Amniotic stem cell (primary cell): ENCODE measurements around the gene SLC17A1.

Source experiments
- DNase-seq: peaks from one replicate; lab custom pipeline; 2025; lab: John Stamatoyannopoulos, UW

SLC17A1 gene

GRCh38 chr6:25831532-25832306 lies at the start of gene SLC17A1:
Gene SLC17A1 (minus strand): TSS chr6:25832052. CDS start chr6:25830557, 1,495 bp downstream.
- no peak for DNase-seq

GRCh38 chr6:25880601-25881000 lies 48.7 kb upstream of the SLC17A1 start:
- no peak for DNase-seq

GRCh38 chr6:25878721-25879322 lies 47.0 kb upstream of the SLC17A1 start:
- DNase-seq: no peak

GRCh38 chr6:25875926-25876602 lies 44.2 kb upstream of the SLC17A1 start:
- DNase-seq: no peak

- no peak for DNase-seq
Measured at GRCh38 chr6:25875563-25875905, 43.7 kb upstream of the SLC17A1 start.

GRCh38 chr6:25874822-25875562 lies 43.1 kb upstream of the SLC17A1 start:
- no peak for DNase-seq

GRCh38 chr6:25874118-25874517 lies 42.3 kb upstream of the SLC17A1 start, which contains the start of gene SLC17A3:
Gene SLC17A3 (minus strand): TSS chr6:25874243. CDS start chr6:25868387, 5,856 bp downstream.
- DNase-seq: no peak

GRCh38 chr6:25872814-25873213 lies 41.0 kb upstream of the SLC17A1 start:
- no peak for DNase-seq

GRCh38 chr6:25869840-25870239 lies 38.0 kb upstream of the SLC17A1 start:
- DNase-seq: no peak

- DNase-seq: no peak
Measured at GRCh38 chr6:25868436-25869183, 36.8 kb upstream of the SLC17A1 start.

- DNase-seq: no peak
Measured at GRCh38 chr6:25866011-25866410, 34.2 kb upstream of the SLC17A1 start.

- no peak for DNase-seq
Measured at GRCh38 chr6:25863360-25863759, 31.5 kb upstream of the SLC17A1 start.

GRCh38 chr6:25862199-25862598 lies 30.3 kb upstream of the SLC17A1 start:
- no peak for DNase-seq

- no peak for DNase-seq
Measured at GRCh38 chr6:25852756-25853155, 20.9 kb upstream of the SLC17A1 start.

- DNase-seq: no peak
Measured at GRCh38 chr6:25851961-25852360, 20.1 kb upstream of the SLC17A1 start.

- no peak for DNase-seq
Measured at GRCh38 chr6:25844518-25844917, 12.7 kb upstream of the SLC17A1 start.

GRCh38 chr6:25842526-25842925 lies 10.7 kb upstream of the SLC17A1 start:
- no peak for DNase-seq

GRCh38 chr6:25835442-25836283 lies 3.8 kb upstream of the SLC17A1 start:
- DNase-seq: no peak

GRCh38 chr6:25834950-25835349 lies 3.1 kb upstream of the SLC17A1 start:
- no peak for DNase-seq

- no peak for DNase-seq
Measured at GRCh38 chr6:25833136-25833535, 1.3 kb upstream of the SLC17A1 start.

GRCh38 chr6:25832670-25833069 lies 818 bp upstream of the SLC17A1 start:
- no peak for DNase-seq
